ENCODE results near the gene RCOR3.
A peak's percentile ranks its signal among the peaks of the same experiment; 100 is the strongest.
"Not testable (repeated sequence)": the region's sequence is repeated elsewhere in the genome, so short reads cannot be mapped to it uniquely, and the experiment has no call there.

RCOR3 gene

GRCh38 chr1:211260141-211261107 is 1.3 kb downstream of the RCOR3 start:
- peak; percentile 80 for DNase-seq

GRCh38 chr1:211261229-211261628 is 2.1 kb downstream of the RCOR3 start:
- DNase-seq = no peak

GRCh38 chr1:211263022-211263421 is 3.9 kb downstream of the RCOR3 start:
- DNase-seq = not testable (repeated sequence)

GRCh38 chr1:211267204-211267857 is 8.2 kb downstream of the RCOR3 start:
- no peak for DNase-seq

- no peak for DNase-seq
Observed at GRCh38 chr1:211279340-211279739, 20.2 kb downstream of the RCOR3 start.

- no peak for DNase-seq
Observed at GRCh38 chr1:211280910-211281309, 21.7 kb downstream of the RCOR3 start.

GRCh38 chr1:211281320-211282022 is 22.3 kb downstream of the RCOR3 start:
- no peak for DNase-seq

GRCh38 chr1:211282023-211282373 is 22.8 kb downstream of the RCOR3 start:
- no peak for DNase-seq

GRCh38 chr1:211285196-211285595 is 26.0 kb downstream of the RCOR3 start:
- DNase-seq = no peak

GRCh38 chr1:211287218-211287617 is 28.1 kb downstream of the RCOR3 start:
- DNase-seq = no peak

GRCh38 chr1:211292411-211292810 is 33.2 kb downstream of the RCOR3 start:
- no peak for DNase-seq

GRCh38 chr1:211296396-211296795 is 37.2 kb downstream of the RCOR3 start:
- DNase-seq = no peak

GRCh38 chr1:211305044-211305443 is 45.9 kb downstream of the RCOR3 start:
- DNase-seq = peak; percentile 7

- no peak for DNase-seq
Observed at GRCh38 chr1:211309617-211310016, 50.5 kb downstream of the RCOR3 start.

- no peak for DNase-seq
Observed at GRCh38 chr1:211313392-211313791, 54.2 kb downstream of the RCOR3 start.

GRCh38 chr1:211318576-211319280 is 59.6 kb downstream of the RCOR3 start:
- no peak for DNase-seq

GRCh38 chr1:211319892-211320291 is 60.7 kb downstream of the RCOR3 start:
- DNase-seq = no peak

- DNase-seq = no peak
Observed at GRCh38 chr1:211320980-211321379, 61.8 kb downstream of the RCOR3 start.

GRCh38 chr1:211321646-211322045 is 62.5 kb downstream of the RCOR3 start:
- not testable (repeated sequence) for DNase-seq

- DNase-seq = peak; percentile 62
Observed at GRCh38 chr1:211323156-211324063, 64.2 kb downstream of the RCOR3 start.

- no peak for DNase-seq
Observed at GRCh38 chr1:211324992-211325775, 66.0 kb downstream of the RCOR3 start.
